Suprapubic skin (tissue), 4 donors: ENCODE results near the gene LYSMD2.

Experiments
- CTCF ChIP-seq, 2 donors: fragments of 200-600 bp in 1 of 2; fragments of 450-650 bp in 1 of 2; sonication (generic) in 1 of 2; IDR thresholded peaks; one replicate each; pipeline ENCODE4 v1.5.1; 2016 to 2019; ENCODE audit warnings: antibody characterized with exemption in 2 of 2, mild to moderate bottlenecking in 1 of 2, moderate library complexity in 1 of 2
- EP300 ChIP-seq: sonication (generic); formaldehyde crosslinking; IDR thresholded peaks from one replicate; pipeline ENCODE4 v1.6.1; 2017; ENCODE audit warnings: antibody characterized with exemption
- POLR2A ChIP-seq, 2 donors: fragments of 450-650 bp; IDR thresholded peaks; one replicate each; pipeline ENCODE4 v1.6.1; 2017; ENCODE audit warnings: antibody characterized with exemption in 2 of 2, mild to moderate bottlenecking in 2 of 2, moderate library complexity in 2 of 2
- POLR2AphosphoS5 ChIP-seq, 3 donors: sonication (generic); formaldehyde crosslinking; IDR thresholded peaks; one replicate each; pipeline ENCODE4 v1.6.1; 2017; ENCODE audit warnings: antibody characterized with exemption in 3 of 3

DNA sequence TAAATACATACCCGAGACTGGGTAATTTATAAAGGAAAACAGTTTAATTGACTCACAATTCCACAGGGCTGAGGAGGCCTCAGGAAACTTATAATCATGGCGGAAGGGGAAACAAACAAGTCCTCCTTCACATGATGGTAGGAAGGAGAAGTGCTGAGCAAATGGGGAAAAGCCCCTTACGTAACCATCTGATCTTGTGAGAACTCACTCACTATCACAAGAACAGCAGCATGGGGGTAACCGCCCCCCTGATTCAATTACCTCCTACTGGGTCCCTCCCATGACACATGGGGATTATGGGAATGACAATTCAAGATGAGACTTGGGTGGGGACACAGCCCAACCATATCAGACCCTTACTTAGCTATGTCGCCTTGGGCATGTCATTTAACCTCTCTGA is 28.4 kb downstream of the LYSMD2 start:
- TF ChIP-seq POLR2A (IDR thresholded peaks at IDR 0.05), result no peak
- no peak for TF ChIP-seq CTCF (IDR thresholded peaks at IDR 0.05)
- TF ChIP-seq POLR2AphosphoS5 (IDR thresholded peaks at IDR 0.05), result no peak
- TF ChIP-seq EP300, result no peak
